HT1080 (cell line): ENCODE data around the gene VWA2. TPM values are rescaled to one million over a fixed set of nuclear protein-coding genes. Genes with fewer than 3 reads are reported as not detected.
"Not testable (repeated sequence)": the region's sequence is repeated elsewhere in the genome, so short reads cannot be mapped to it uniquely, and the experiment has no call there.

Experiments
- DNase-seq: peaks from one replicate; pipeline ENCODE4 v3.0.0-alpha.2; 2015; ENCODE audit warnings: low read depth
- total RNA-seq: library from RNA; depleted of rRNA; stranded (reverse); fragments of >200 nt; shearing (Covaris generic); gene quantifications from 2 replicates; pipeline ENCODE4 v1.2.3, GENCODE V29; 2014

Gene VWA2
- total RNA-seq, 1 experiment from 2014 or later: not detected

DNA sequence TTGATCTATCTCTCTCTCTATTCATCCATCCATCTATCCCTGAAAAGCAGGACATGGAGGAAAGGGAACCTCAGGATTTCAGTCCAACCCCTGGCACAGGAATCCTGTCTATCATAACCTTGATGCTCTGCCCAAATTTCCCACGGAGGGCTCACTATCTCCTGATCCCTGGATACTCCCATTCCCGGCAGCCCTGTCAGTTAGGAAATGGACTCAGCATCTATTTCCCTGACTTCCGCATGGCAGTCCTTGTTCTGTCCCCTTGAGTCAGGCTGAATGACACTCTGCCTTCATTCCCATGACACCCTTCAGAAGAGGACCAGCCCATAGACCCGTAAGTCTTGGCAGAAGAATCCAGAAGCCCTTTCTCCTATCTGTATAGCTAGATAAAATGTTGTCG is 77.7 kb downstream of the VWA2 start:
- DNase-seq: no peak

DNA sequence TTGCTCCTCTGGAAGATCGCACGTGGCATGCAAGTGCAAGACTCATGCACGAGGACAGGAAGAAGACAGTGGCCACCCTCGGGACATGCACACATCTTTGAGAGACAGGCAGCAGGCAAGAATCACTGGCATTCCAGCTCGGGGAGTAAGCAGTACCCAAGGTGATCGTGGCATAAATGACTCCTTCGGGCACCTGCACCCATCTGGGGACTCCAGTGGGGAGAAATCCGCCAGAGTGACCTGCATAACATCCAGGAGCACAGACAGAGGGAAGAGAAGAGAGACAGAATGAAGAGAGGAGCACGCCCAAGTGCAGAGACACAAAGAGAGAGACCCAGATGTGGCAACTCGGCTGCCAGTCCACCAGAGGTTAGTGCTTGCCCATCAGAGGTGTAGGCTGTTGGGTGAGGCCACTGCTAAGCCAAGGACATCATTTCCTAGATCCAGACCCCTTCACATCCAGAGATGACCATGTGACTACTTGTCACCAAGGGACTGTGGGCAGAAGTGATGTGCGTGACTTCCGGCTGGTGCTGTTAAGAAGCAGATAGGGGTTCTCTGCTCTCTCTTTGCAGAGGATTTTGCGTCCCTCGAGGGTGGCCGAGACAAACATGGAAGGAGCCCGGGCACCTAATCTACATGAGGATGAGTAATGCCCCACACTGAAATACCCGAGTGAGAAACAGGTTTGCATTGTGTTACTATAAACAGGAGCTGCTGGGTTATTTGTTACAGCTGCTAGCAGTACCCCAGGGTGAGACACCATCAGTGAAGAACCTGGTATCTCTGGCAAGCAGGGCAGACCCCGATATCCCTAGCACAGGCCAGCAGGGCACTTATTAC is 80.6 kb downstream of the VWA2 start:
- DNase-seq: no peak

DNA sequence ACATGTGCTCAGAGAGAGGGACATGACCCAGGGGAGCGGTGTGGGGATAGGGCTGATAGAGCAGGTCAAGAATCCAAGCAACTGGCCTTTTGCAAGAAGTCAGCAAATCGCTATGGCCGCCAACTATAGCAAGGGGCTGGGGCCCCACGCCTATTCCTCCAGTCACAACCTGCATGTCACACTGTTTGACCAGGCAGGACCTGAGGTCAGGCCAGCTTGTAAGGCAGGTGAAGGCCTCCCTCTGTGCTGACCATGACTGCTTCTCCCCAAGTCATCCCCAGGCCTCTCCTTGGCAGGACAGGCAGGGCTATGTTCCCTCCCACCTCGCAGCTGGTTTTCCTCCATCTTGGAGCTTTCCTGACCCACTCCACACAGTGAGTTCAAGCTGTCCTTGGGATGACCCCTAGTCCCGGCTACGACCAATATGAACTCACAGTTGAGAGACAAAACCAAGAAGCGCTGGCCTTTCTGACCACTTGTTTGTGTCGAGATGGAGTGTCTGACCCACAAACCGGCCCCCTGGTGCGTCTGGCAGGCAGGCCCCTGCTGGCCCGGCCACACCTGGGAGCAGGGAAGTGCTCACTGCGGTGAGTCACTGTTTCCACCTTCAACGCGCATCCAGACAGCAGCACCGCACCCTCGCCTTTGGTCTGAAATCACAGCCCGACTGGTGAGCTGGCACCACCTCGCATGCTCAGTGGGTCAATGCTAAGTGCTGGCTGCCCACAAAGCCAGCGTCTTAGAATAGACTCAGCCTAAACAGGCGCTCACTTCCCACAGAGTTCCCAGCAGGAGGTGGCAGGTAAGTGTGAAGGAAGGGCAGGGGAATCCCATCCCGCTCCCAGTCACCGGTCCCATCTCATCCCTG is 81.4 kb downstream of the VWA2 start:
- DNase-seq: peak; percentile 92

DNA sequence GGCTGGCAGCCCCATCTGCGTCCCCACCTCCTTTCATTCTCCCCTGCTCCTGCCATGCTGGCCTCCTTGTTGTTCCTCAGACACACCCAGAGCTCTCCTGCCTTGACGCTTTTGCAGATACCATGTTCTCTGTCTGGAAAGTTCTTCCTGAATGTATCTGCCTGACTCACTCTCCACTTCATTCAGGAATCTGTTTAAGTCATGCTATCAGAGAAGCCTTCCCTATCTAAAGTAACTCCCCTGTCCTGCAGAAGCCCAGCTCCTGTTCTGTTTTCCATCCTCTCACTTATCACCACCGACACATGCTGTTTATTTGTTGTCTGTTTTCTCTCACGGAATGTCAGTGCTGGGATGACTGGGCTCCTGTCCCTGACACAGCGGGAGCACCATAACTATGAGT is 83.3 kb downstream of the VWA2 start:
- DNase-seq: no peak

DNA sequence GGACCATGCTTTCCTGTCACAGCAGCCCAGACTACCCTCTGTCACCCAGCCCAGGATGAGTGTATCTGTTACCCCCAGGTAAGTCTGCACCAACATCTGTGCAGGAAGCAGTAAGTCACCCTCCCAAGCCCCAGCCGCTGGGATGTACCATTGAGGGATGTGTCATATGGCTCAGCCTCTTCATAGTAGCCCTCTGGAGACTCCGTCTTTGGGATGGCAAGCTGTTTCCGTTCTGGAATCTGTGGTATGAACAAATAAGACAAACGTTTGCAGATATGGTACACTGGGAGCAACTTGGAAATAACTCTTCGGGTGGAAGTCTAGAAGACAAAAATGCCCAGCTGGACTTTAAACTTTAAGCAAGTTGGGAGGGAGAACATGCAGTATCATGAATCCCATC is 84.0 kb downstream of the VWA2 start:
- DNase-seq: no peak

DNA sequence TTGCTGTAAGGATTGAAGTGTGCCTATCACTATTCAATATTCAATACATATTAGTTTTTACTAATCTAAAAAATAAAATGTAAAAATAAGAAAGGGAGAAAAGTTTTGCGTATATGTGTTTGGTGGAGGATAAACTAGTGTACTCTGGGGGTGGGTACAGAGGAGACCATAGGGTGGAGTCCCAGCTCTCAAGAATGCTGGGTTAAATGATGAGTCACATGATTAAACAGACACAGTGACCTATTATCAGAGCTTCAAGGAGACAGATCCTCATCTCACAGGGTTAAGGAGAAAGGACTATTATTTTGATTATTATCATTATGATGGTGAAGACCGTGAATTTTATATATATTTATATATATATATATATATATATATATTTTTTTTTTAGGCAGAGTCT is 87.7 kb downstream of the VWA2 start:
- DNase-seq: no peak

DNA sequence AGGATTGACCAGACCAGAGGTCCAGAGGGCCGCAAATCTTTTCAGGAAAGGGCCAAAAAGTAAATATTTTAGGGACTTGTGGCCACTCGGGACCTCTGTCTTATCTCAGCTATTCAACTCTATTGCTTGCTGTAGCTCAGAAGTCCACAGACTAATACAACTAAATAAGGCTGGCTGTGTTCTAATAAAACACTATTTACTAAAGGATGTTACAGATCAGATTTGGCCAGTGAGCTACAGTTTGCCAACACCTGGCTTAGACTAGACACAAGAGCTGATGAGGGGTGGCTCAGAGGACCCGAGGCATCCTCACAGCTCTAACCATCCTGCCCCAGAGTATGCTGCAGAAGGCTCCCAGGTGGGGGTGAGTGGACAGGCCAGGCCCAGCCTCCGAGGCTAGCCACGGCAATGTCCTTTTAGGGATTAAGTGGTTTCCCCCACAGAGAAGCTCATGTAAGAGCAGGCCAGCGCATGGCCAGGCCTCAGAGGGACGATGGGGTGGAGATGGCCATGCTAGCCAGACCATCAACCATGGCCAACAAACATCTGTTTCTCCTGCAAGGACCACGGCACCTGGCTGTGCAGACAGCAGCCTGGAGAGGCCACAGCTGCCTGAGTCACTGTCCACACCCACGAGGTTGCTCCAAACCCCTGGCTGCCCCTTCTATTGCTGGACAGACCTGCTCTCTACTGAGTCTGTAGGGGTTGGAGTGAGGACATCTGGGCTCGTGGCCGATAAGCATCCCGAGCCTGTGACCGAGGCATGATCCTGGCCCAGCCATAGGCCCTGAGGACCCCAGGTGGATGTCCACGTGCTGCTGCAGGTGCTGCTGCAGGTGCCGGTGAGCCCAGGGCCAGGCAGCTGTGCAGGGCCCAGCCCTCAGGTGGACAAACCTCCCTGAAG is 88.7 kb downstream of the VWA2 start:
- no peak for DNase-seq

DNA sequence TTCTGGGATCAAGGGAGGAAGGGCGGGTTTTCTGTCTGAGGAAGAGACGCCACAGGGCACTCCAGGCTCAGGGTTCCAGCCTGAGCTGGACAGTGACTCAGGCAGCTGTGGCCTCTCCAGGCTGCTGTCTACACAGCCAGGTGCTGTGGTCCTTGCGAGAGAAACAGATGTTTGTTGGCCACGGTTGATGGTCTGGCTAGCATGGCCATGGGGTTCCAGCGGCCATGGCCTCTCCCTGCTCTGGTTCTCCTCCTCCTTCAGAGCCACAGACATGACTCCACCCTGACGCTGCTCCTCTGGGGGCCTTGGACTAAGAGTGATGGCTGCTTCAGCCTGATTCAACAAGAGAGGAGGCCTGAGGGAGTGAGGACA is 89.4 kb downstream of the VWA2 start:
- no peak for DNase-seq

DNA sequence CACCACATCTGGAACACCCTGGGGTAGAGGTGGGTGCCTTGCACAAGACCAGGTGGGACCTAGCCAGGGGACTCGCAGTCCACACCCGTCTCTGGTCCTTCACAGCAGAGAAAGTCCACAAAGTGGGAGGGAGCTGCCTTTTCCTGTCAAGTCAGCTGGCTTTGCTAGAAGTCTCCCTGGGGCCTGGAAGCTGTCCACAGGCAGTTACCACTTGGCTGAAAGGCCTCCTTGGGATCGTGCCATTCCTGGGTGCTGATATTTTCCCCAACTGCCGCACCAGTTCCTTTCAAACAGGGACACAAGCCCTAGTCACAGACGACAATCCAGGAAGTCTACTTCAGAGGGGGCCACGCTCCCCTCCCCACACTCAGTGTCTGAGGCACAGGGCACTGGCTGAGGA is 89.8 kb downstream of the VWA2 start:
- no peak for DNase-seq

DNA sequence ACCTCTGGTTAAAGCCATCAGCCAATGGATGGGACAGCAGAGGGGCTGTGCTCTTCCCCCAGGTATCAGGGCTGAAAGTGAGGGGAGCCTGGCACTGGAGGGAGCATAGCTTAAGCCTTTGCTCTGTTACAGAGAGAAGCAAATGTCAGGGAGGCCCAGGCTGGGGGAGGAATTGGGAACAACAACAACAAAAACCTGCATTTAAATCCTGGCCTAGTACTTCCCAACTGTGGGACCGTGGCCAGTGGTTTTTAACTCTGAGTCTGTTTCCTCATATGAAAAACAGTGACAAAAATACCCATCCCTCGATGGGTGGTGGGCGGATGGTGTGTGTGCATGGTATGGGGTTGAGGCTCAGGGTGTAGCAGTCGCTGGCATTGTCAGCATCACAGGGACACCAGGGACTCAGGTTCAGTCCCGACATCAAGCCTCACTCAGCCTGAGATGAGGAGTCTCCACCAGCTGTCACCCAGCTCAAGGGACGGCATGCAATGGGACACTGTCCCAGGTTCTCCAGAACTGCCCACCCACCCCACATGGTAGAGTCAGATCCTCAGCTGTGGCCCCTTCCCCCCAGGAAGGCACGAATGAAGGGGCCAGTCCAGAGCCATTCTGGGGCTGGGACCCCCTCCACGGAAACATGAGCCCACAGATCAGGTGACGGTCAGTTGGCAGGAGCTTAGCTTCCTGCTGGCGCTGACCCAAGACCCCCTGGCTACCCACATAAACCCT is 90.7 kb downstream of the VWA2 start:
- no peak for DNase-seq

DNA sequence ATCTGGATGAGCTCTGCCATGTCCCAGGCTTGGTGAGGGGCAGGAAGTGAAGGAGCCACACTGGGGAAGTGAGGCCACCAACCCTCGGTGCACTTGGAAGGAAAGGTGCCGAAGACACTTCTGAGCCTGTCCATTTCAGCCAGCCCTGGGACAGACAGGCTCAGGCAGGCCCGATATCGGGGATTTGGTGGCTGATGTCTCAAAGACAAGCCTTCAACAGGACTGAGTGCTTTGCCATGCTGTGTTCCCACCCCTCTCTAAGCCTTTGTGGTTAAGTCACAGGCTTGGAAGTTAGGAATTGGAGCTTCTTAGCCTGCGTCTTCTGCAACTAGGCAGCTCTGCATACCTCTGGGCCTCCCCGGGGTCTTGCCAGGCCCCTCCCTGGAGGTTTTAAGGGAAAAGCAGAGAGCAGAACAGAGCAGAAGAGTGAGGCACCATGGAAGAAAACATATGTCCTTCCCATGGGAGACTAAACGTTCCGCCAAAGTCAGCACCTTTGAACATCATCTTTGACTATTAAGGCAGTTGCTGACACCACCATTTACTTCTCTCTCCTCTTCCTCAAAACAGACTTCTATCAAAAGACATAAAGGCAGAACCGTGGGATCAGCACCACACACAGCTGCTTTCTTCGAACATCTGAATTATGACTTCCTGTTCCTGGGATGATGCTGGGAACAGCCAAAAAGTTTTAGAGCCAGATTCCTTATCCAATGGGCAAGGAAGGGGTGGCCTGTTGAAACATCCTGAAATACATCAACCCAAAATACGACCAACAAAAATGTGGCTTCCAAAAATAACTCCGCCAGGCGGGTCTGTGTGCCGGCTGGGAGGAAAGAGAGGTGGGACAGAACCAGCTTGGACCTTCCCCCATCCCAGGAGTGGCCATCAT is 93.5 kb downstream of the VWA2 start:
- no peak for DNase-seq

DNA sequence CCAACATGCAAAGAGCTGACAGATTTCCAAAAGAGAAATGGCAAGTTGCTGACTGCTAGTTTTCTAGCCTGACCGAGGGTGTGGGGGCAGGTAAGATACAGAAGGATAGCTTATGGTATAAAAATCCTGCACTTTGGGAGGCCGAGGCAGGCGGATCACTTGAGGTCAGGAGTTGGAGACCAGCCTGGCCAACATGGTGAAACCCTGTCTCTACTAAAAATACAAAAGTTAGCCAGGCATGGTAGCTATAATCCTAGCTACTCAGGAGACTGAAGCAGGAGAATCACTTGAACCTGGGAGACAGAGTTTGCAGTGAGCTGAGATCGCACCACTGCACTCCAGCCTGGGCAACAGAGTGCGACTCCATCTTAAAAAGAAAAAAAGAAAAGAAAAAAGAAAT is 94.4 kb downstream of the VWA2 start:
- not testable (repeated sequence) for DNase-seq

DNA sequence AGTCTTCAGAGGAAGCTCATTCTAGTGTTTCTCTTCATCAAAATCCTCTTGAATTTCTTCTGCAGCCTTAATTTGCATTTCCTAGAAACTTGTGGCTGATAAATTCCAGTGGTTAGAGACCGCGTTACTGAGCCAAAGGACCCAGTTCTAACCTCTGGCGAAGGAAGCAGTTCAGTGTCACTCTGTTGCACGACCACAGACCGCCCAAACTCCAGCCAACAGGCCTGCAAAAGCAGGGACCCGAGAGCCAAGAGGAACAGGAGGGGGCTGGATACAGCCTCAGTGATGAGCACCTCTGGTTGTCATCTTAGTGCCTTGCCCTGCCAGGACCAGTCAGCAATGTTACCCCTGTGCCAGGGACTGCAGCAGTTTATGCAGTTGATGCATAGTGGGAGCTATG is 95.2 kb downstream of the VWA2 start:
- no peak for DNase-seq

DNA sequence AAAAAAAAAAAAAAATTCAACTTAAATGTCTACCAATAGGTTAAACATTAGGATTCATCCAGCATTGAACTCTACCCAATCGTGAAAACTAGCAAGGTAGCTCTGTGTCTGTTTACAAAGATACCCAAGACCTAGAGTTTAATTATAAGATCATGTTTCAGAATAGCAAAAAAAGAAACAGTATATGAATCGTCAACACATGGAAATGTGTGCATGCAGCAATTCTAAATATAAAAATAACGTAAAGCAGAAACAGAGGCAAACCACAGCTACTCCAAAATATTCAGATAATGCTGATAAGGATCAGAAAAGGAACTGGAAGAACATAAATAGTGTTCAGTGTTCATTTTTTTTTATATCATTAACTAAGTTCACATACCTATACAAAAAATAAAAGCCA is 96.6 kb downstream of the VWA2 start:
- DNase-seq: no peak

DNA sequence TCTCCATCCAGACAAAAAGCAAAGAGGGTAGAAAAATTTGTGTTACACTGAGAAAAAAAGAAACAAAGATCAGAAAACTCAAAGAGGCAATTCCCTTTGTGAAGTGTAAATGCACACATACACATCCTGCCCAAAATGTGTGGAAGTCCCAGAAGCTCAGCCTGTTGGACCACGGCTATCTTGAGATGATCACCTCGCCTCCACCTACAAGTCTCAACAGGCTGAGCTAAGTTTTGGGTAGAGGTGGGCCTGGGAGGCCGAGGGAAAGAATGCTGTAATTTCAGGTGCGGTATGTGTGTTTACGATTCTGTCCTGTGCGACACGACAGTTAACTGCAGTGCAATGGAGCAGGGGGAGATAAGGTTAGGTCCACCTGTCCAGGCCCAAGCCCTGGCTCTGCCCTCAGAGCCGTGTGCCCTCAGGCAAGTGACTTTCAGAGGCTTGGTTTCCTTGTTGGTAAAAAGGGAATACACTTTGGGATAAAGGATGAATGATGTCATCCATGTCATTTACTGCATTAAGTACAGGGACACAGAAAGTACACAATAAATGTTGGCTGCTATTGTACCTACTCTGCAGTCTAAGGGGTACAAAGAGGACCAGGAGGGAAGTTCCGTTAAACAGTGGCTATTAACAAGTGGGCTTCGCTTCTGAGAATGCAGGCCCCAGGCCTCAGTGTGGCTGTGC is 97.9 kb downstream of the VWA2 start:
- DNase-seq: no peak

DNA sequence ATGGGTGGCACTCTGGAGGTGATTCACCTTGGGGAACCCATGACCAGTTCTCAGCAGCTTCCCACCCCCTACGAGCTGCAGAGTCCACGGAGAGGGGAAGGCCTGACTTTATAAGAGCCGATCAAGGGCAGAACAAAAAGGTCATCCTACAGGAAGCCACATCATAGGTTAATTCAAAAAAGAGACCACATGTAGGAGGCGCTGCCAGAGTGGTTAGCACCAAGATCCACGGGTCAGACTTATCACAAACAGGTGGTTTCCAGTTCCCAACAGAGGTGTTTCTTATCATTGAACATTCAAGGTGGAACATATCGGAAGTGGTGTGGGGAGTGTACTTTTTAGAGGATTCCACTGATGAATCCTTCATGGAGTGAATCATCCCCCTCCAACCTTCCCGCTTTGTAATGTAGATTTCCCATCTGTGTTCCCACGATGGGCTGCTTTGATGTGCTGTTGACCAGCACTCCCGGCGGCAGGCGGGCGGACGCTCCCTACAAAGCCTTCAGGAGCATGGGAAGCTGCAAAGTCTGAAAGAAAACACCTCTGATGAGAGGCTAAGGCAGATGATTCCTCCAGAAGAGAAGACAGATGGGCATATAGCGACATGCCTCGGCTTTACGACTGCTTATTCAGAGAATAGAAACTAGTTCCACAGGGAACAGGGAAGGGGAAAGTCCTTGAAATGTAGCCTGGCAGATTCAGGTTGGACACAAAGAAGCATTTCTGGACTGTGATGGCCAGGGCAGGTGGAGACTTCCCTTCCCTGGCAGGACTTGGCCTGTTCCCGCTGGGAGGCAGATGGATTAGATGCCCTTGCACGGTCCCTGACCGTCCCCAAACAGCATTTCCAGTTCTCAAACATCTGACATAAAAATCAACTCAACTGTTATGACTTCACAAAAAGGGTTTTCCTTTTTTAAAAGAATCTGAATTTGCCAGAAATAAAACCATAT is 98.7 kb downstream of the VWA2 start:
- peak; percentile 68 for DNase-seq

DNA sequence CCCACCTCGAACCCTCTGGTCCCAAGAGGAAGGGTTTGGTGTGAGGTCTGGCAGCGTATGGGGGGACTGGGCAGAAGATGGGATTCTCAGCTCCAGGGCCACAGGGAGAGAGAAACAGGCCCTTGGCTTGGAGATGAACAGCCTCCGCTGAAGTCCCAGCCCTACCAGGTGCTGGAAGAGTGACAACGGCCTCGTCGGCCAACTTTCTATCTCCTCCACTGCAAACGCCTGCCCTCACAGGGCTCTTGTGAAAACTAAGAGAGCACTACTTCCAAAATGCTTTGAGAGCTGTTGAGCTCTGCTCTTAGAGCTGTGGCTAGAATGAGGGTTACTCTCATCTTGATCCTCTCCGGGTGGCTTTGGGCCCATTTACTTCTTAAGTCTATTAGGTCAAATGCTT is 101.8 kb downstream of the VWA2 start:
- no peak for DNase-seq
